Esophagus squamous epithelium (tissue), 4 donors: ENCODE data around the gene FRYL.

Source experiments
- CTCF ChIP-seq, 6 experiments: fragments of 450-650 bp in 4 of 6; fragments of 200-600 bp in 2 of 6; sonication (generic) in 2 of 6; IDR thresholded peaks; one replicate each; pipeline ENCODE4 v1.5.1; 2016 to 2019; ENCODE audit warnings: antibody characterized with exemption in 6 of 6, mild to moderate bottlenecking in 4 of 6, moderate library complexity in 4 of 6
- POLR2A ChIP-seq, 4 donors: fragments of 450-650 bp; IDR thresholded peaks; one replicate each; pipeline ENCODE4 v1.6.1; 2017; ENCODE audit warnings: antibody characterized with exemption in 4 of 4, mild to moderate bottlenecking in 4 of 4, moderate library complexity in 3 of 4

- TF ChIP-seq POLR2A (IDR thresholded peaks at IDR 0.05) (no peak), CTCF (IDR thresholded peaks at IDR 0.05) (no peak)
Measured at GRCh38 chr4:48739560-48740019, 40.5 kb downstream of the FRYL start.
